BE2C (cell line): ENCODE results near the gene PARD3B.

ENCODE experiments used
- DNase-seq: peaks from one replicate; pipeline ENCODE4 v3.0.0-alpha.2; 2020
- H3K27me3 ChIP-seq: fragments of 250-450 bp; sonication (Bioruptor Pico); 2 replicates; pipeline ENCODE4 v1.5.1; 2020; ENCODE audit warnings: mild to moderate bottlenecking
- H3K36me3 ChIP-seq: fragments of 250-450 bp; sonication (Bioruptor Pico); 2 replicates; pipeline ENCODE4 v1.5.1; 2020; ENCODE audit warnings: mild to moderate bottlenecking
- H3K4me1 ChIP-seq: fragments of 250-450 bp; sonication (Bioruptor Pico); 2 replicates; pipeline ENCODE4 v1.5.1; 2020
- H3K4me3 ChIP-seq: 2 replicates; pipeline ENCODE4 v1.5.1; 2011; ENCODE audit warnings: low read depth, low read length
- H3K9me3 ChIP-seq: fragments of 250-450 bp; sonication (Bioruptor Pico); 2 replicates; pipeline ENCODE4 v1.5.1; 2020
- CTCF ChIP-seq: IDR thresholded peaks from 2 replicates; pipeline ENCODE4 v1.5.1; 2012; ENCODE audit warnings: mild to moderate bottlenecking, low read depth, low read length

Gene PARD3B

GRCh38 chr2:205539603-205540002 is 994.3 kb downstream of the PARD3B start:
- no peak overlapping the region for H3K4me3 ChIP-seq
- TF ChIP-seq CTCF, result peak; percentile 39
- H3K9me3 ChIP-seq, result no peaks in the 10 kb centered on the region
- H3K4me1 ChIP-seq, result peaks cover 3% of the 10 kb centered on the region; the same call in 1 of the 2 replicates
- no peaks in the 10 kb centered on the region for H3K27me3 ChIP-seq
- no peak for DNase-seq
- H3K36me3 ChIP-seq, result no peaks in the 10 kb centered on the region

GRCh38 chr2:205540036-205540435 is 994.8 kb downstream of the PARD3B start:
- Histone ChIP-seq H3K36me3 (no peaks in the 10 kb centered on the region), H3K4me1 (peaks cover 3% of the 10 kb centered on the region; the same call in 1 of the 2 replicates), H3K4me3 (no peak overlapping the region), H3K27me3 (no peaks in the 10 kb centered on the region), H3K9me3 (no peaks in the 10 kb centered on the region)
- DNase-seq, result no peak
- TF ChIP-seq CTCF, result no peak

- no peaks in the 10 kb centered on the region for H3K9me3 ChIP-seq
- no peaks in the 10 kb centered on the region for H3K27me3 ChIP-seq
- H3K4me3 ChIP-seq, result no peak overlapping the region
- H3K4me1 ChIP-seq, result peaks cover 3% of the 10 kb centered on the region; the same call in 1 of the 2 replicates
- no peaks in the 10 kb centered on the region for H3K36me3 ChIP-seq
- no peak for DNase-seq
- no peak for TF ChIP-seq CTCF
Measured at GRCh38 chr2:205543262-205543843, 998.1 kb downstream of the PARD3B start.

- DNase-seq, result no peak
- H3K4me3 ChIP-seq, result no peak overlapping the region
- peaks cover 3% of the 10 kb centered on the region; the same call in 1 of the 2 replicates for H3K4me1 ChIP-seq
- no peaks in the 10 kb centered on the region for H3K9me3 ChIP-seq
- TF ChIP-seq CTCF, result no peak
- H3K27me3 ChIP-seq, result no peaks in the 10 kb centered on the region
- H3K36me3 ChIP-seq, result no peaks in the 10 kb centered on the region
Measured at GRCh38 chr2:205543937-205544702, 998.8 kb downstream of the PARD3B start.

- Histone ChIP-seq H3K36me3 (no peaks in the 10 kb centered on the region), H3K9me3 (no peaks in the 10 kb centered on the region), H3K4me1 (peaks cover 3% of the 10 kb centered on the region; the same call in 1 of the 2 replicates), H3K4me3 (no peak overlapping the region), H3K27me3 (no peaks in the 10 kb centered on the region)
- TF ChIP-seq CTCF, result no peak
- no peak for DNase-seq
Measured at GRCh38 chr2:205545971-205546816, 1000.9 kb downstream of the PARD3B start.
